ENCODE measurements around the gene PROSER2.

PROSER2 gene

DNA sequence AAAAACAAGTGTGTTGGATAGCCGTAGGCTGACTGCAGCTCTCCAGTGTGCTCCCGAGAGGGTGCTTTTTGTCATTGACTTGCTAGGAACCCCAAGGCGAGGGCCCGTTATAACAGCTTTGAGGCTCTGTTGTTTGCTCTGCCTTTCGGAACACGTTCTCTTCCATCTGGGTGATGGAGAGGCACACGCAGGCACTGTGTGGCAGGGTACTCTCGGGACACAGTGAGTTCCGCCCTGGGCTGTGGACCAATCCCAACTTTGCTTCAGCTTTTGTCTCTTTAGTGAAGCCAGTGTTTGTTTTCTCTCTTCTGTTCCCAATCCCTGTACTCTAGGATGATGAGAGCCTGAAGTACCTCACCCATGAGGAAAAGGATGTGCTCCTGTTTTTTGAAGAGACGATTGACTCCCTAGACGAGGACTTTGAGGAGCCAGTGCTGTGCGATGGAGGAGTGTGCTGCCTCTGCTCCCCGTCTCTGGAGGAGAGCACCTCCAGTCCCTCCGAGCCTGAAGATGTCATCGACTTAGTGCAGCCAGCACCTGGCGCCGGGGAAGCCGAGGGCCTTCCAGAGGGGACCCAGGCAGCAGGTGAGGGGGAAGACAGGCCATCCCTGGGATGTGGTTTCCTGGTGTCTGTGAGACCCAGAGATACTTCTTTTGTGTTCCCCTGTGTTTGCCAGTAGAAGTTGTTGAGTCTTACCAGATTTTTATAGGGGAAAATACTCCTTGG lies 43.2 kb downstream of the PROSER2 start:
- in situ Hi-C loops (cut with HindIII; ENCODE audit: low pct_unique_long_range_greater_than_20kb, low sequenced_read_pairs), result no loop called here
- no peak for TF ChIP-seq JUND (IDR thresholded peaks at IDR 0.05; ENCODE audit: low read depth)
- DNase-seq (ENCODE audit: low read depth in 1 of 2, low spot score in 1 of 2), result no peak

GRCh38 chr10:11869219-11869618 lies 46.1 kb downstream of the PROSER2 start:
- no peak for DNase-seq (ENCODE audit: low read depth in 1 of 2, low spot score in 1 of 2)
- in situ Hi-C loops (cut with HindIII; ENCODE audit: low pct_unique_long_range_greater_than_20kb, low sequenced_read_pairs), result no loop called here
- no peak for TF ChIP-seq JUND (IDR thresholded peaks at IDR 0.05; ENCODE audit: low read depth)

GRCh38 chr10:11869743-11870460 lies 46.7 kb downstream of the PROSER2 start:
- in situ Hi-C loops (cut with HindIII; ENCODE audit: low pct_unique_long_range_greater_than_20kb, low sequenced_read_pairs), result no loop called here
- DNase-seq (ENCODE audit: low read depth in 1 of 2, low spot score in 1 of 2), result no peak
- no peak for TF ChIP-seq JUND (IDR thresholded peaks at IDR 0.05; ENCODE audit: low read depth)

GRCh38 chr10:11870461-11870780 lies 47.3 kb downstream of the PROSER2 start:
- no peak for TF ChIP-seq JUND (IDR thresholded peaks at IDR 0.05; ENCODE audit: low read depth)
- no peak for DNase-seq (ENCODE audit: low read depth in 1 of 2, low spot score in 1 of 2)
- in situ Hi-C loops (cut with HindIII; ENCODE audit: low pct_unique_long_range_greater_than_20kb, low sequenced_read_pairs), result no loop called here

DNA sequence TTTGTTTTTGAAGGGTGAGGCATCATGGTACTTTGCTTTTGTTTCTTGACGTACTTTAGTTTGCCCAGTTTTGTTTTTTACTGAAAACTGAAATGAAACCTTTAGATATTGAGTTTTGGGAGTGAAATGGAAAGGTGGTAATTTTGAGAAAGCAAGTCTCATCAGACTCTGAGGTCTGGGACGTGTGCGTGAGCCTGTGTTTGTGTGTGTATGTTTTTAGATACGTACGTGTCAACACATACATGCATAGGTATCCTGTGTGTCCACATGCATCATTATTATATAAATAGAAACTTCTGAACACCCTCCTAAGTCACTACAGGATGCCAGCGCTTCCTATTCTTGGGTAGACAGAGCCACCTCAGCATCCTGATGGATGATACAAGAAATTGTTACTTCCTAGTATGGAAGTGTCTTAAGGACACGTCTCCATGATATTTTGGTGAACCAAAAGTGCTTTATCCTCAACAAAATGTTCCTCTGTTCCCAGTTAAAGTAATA lies 47.8 kb downstream of the PROSER2 start:
- DNase-seq (ENCODE audit: low read depth in 1 of 2, low spot score in 1 of 2), result no peak
- in situ Hi-C loops (cut with HindIII; ENCODE audit: low pct_unique_long_range_greater_than_20kb, low sequenced_read_pairs), result no loop called here
- no peak for TF ChIP-seq JUND (IDR thresholded peaks at IDR 0.05; ENCODE audit: low read depth)

DNA sequence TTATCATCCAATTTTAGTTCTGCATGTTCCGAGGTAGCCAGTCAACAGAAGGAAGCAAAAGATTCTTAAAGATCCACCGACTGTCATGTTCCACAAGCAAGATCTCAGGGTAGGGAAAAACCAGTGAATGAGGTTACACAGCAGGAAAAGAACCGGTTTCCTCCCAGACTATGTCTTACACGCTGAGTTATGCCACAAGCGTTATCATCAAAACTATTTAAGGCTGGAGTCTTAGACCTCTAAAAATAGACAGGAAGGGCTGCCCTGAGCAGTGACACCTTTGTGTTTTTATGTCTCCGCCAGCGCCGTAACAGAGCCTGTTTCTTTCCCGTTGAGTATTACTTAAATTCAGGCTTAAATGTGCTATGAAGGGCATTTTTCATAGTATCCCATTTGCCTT lies 48.3 kb downstream of the PROSER2 start:
- DNase-seq (ENCODE audit: low read depth in 1 of 2, low spot score in 1 of 2), result no peak
- in situ Hi-C loops (cut with HindIII; ENCODE audit: low pct_unique_long_range_greater_than_20kb, low sequenced_read_pairs), result no loop called here
- no peak for TF ChIP-seq JUND (IDR thresholded peaks at IDR 0.05; ENCODE audit: low read depth)

DNA sequence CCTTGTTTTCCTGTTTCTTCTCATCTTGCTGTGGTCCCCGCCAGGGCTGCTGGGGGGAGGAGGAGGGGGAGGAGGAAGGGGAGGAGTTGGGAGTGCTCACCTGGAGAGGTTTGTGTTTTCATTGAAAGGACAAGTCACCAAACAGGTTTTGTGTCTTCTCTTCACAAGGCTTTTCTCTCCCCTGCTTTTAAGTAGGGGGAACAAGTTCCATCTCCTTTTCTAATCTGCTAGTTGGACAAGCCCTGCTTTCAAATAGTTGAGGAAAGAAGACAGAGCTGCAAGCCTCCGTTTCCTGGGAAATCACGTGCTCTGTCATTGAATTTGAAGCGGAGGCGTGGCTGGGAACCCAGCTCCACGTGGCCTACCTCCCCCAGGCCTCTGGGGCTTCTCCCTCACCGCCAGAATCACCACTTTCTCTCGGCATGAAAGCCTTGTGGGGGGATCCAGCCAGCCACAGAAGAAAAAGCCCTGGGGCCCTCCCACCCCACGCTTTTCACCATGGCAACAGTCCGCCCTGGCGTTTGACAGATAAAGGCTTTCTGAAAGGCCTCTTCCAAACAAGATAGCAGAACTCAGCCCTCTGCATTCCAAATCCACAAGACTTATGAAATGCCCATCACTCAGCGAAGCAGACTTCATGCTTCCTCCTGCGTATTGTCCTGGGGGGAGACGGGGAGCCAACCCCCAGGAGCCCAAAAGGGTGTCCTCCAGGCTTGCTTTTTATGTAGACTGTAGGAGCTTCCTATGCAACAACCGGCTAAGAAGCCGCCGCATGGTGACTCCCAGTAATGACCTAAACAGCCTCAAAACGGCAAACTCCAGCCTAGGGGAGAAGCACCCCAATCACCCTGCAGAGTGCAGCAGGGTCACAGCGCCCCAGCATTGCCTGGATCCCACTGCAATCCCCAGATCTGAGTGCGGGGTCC lies 51.7 kb downstream of the PROSER2 start:
- DNase-seq (ENCODE audit: low read depth in 1 of 2, low spot score in 1 of 2), result peak; percentile 93 to 96
- in situ Hi-C loops (cut with HindIII; ENCODE audit: low pct_unique_long_range_greater_than_20kb, low sequenced_read_pairs), result no loop called here
- TF ChIP-seq JUND (IDR thresholded peaks at IDR 0.05; ENCODE audit: low read depth), result no peak

DNA sequence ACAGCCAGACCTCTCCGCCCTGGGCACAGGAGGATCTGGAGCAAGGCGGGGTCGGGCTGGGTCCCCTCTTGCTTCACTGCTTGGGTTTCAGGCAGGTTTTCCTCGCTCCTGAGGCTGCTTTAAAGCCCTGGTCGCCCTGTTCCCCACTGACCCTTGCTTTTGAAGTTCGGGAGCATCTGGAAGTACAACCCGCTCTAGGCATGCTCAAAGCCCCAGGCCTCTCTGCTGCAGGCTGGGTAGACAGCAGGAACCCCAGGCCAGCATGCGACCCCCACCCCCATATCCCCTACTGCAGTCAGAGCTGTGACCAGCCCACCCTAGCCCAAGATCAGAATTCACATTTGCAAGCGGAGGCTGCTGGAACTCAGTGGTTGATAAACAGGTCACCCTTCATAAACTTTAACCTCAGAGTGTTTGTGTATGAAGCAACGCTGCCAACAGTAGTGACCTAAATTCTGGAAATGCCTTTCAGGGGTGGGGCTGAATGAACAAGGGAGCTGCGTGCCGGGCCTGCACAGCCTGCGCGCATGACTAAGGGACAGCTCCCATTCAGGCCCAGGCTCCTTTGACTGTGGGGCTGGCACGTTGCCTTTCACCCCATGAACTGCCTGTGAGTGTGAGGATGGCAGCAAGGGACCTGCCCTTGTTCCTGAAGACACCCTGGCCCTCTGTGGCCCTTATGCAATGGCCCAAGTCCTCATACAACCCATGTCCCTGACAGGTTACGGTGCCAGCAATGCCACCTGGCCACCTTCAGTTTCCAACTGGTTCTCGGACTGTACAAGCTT lies 52.5 kb downstream of the PROSER2 start:
- DNase-seq (ENCODE audit: low read depth in 1 of 2, low spot score in 1 of 2), result peak; percentile 84 to 87
- in situ Hi-C loops (cut with HindIII; ENCODE audit: low pct_unique_long_range_greater_than_20kb, low sequenced_read_pairs), result no loop called here
- no peak for TF ChIP-seq JUND (IDR thresholded peaks at IDR 0.05; ENCODE audit: low read depth)

DNA sequence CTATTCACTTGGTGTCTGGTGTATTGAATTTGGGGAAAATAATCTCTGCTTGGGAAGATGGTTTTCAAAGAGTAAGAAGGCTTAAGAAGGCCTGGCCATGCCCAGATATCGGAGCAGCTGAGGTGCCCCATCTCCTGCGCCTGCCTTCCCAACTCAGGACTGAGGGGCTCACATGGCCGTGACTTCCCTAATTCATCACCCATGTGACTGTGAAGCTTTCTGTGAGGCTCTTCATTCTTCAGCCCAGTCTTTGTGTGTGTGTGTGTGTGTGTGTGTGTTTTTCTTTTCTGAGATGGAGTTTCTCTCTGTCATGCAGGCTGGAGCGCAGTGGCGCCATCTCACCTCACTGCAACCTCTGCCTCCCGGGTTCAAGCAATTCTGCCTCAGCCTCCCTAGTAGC lies 53.2 kb downstream of the PROSER2 start:
- TF ChIP-seq JUND (IDR thresholded peaks at IDR 0.05; ENCODE audit: low read depth), result no peak
- in situ Hi-C loops (cut with HindIII; ENCODE audit: low pct_unique_long_range_greater_than_20kb, low sequenced_read_pairs), result no loop called here
- DNase-seq (ENCODE audit: low read depth in 1 of 2, low spot score in 1 of 2), result no peak

DNA sequence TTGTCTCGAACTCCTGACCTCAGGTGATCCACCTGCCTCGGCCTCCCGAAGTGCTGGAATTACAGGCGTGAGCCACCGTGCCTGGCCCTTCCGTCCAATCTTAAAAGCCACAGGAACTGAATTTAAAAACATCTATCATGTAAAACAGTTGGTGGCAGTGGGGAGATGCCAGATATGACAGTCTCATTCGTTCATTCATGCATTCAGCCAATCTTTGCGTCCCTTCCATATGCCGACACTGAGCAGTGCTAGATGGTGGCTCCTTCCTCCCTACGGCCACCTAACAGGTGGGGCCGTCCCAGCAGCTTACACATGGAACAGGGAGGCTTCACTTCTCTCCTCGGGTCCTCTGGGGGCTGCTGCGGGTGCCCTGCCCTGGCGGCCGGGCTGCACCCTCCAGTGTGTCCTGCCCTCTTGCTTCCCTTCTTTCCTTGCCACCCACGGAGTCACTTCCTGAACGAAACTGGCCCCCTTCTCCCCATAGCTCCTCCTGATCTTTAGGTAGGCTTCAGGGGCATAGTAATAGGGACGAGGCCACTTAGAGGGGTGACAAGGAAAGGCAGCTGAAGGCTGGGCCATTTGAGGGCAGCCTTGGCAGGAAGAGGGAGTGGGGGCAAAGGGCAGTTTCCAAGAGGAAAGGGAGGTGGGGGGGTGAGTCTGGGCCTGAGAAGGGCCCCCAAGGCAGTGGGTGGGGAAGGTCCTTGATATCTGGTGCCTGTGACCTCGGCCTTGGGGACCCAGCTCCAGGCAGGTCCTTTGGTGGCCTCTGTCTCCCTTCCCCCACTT lies 53.8 kb downstream of the PROSER2 start:
- no peak for TF ChIP-seq JUND (IDR thresholded peaks at IDR 0.05; ENCODE audit: low read depth)
- no peak for DNase-seq (ENCODE audit: low read depth in 1 of 2, low spot score in 1 of 2)
- in situ Hi-C loops (cut with HindIII; ENCODE audit: low pct_unique_long_range_greater_than_20kb, low sequenced_read_pairs), result no loop called here

DNA sequence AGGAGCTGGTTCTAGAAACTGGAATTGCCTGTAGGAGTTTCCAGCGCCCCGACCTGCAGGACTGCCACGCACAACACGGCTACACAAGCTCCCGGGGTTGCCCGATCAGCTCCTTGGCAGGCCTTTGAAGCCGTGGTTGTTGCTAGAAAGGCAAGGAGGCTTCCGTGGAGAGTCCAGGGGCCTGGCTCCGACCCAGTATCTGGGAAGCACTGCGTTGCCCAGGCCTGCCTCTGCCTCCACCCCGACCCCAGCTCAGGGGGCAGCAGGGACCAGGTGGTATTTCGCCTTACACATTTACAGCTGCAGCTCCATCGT lies 54.4 kb downstream of the PROSER2 start:
- in situ Hi-C loops (cut with HindIII; ENCODE audit: low pct_unique_long_range_greater_than_20kb, low sequenced_read_pairs), result no loop called here
- no peak for DNase-seq (ENCODE audit: low read depth in 1 of 2, low spot score in 1 of 2)
- no peak for TF ChIP-seq JUND (IDR thresholded peaks at IDR 0.05; ENCODE audit: low read depth)

Measured in T47D (cell line).